ENCODE data around the gene FAF2.
A peak's percentile ranks its signal among the peaks of the same experiment; 100 is the strongest.
"Not testable (repeated sequence)": the region's sequence is repeated elsewhere in the genome, so short reads cannot be mapped to it uniquely, and the experiment has no call there.

Gene FAF2

DNA sequence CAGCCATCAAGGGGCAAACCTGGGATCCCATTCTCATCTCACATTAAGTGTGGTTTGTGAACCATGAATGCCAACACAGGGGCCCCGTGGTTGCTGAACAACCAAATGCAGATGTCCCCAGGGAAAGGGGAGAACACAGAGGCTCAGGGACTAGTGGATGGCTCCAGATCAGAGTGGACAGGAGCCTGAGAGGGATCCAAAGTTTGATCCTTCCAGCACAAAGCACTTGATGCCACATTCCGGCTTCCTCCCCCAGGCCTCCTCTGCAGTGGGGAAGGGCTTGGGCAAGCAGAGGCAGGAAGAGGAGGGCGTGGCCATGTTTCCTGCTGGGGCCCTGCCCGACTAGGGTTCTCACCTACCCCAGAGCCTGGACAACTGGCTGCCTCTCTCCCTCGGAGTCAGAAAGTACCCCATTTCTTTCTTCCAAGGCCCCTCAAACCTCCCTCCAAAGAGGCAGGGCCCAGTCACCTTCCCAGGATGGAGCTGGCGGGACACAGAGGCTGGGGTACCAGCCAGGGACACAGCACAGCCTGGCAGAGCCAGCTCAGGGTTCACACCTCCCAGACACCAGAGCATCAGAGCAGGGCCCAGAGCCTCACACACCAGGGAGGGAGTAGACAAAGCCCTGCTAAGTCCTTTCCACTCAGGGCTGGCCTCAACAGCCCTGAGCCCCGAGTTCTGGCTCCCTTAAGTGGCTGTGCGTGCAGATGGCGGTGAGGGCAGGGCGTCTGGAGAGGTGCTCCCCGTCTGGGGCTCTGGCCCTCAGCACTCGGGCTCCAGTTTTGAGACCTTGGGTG is 93.4 kb downstream of the FAF2 start:
- FAIRE-seq: peak; percentile 47
- DNase-seq (ENCODE audit: insufficient read length, low spot score): no peak

DNA sequence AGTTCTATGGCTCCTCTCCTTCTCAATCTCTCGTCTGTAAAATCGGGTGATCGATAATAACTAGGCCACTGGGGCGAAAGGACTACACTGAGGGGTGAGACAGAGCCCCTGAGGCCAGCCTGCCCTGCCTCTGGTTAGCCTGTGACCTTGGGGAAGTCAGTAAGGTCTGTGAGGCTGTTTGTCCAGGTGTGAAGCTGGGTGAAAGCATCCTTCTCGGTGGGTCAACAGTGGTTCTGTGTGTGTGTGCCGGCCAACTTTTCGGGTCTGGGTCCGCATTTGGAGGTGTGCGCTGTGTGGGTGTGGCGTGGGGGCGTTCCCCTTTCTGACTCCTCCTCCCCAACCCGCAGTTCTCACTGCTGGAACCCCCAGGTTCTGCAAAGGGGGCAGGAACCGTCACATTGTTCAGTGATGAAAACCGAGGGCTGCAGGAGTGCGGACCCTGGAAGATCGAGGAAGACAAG is 94.0 kb downstream of the FAF2 start:
- DNase-seq (ENCODE audit: insufficient read length, low spot score) (no peak), FAIRE-seq (peak; percentile 21)

DNA sequence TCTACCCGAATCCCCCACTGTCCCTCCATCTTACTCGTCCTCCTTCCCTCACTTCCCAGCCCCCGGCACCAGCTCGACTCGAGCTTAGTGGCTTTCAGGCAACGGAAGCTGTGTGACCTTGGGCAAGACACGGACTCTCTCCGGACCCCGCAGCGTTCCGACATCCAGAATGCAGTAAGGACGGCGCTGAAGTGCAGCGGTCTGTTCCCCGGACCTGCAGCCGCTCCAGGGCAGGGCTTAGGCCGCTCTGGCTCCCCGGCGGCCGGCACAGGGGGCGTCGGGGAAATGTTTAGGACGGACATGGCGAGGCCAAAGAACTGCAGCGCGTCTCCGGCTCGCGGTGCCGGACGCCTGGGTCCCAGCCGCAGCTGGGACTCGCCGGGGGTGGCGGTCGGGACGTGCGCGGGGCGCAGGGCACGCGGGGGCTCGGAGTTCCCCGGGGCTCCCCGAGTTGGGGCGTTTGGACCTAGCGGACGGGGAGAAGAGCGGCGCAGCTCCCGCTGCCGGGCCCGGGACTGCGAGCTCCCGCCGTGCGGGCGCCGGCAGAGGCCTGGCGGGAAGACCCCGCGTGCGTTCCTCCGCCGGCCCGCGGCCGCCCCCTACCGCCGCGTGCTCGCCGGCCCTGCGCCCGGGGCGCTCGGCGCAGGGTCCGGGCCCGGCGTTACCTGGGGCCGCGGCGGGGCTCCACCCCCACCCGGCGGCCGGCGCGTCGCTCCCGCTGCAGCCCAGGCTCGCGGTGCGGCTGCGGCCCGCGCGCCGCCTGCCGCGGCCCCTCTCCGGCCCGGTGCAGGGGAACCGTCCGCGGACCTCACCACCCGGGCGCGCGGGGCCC is 94.6 kb downstream of the FAF2 start:
- no peak for FAIRE-seq
- no peak for DNase-seq (ENCODE audit: insufficient read length, low spot score)

DNA sequence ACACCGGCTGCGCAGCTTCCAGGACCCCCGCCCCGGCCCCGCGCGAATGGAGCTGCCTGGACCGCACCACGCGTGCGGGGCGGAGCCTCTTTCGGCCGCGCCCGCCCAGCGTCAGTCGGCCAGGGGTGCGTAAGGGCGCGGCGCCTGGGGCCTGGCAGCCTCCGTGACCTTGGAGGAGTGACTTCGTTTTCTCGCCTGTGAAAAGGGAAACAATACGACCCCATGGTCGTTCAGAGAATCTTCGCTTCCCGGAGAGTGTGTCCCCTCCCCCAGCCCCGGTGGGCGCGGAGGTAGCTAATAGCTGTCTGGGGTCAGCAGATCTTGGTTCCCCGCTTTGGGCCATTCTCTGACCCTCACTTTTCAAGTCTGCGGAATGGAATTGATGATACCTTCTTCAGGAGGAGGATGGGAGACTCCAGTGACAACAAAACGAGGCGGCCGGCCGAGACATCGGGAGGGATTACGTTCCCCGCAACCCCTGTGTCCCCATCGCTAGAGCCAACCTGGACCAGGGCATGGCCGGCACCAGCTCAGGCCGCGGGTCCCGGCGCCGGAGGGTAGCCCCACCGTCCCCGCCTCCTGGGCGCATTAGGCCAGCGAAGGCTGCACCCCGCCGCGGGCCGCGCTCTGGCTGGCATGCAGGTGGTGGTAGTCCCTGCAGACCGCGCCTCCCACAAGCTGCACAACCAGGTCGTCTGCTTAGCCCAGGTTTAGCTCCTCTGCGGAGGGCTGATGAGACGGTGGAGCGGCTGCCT is 95.4 kb downstream of the FAF2 start:
- FAIRE-seq: peak; percentile 80
- peak; percentile 74 for DNase-seq (ENCODE audit: insufficient read length, low spot score)

DNA sequence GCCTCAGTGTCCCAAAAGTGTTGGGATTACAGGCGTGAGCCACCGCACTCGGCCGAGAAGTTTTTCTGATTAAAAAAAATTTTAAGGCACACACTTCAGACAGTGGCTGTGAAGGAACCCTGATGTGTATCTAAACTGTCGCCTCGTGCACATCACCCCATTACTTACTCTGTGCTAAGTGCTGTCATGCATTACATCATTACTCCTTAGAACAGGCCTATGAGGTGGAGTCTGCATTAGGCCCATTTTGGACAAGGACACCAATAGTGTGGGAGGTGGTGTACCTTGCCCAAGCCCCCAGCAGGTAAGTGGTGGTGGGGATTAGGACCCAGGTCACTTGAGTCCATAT is 97.2 kb downstream of the FAF2 start:
- no peak for FAIRE-seq
- DNase-seq (ENCODE audit: insufficient read length, low spot score): no peak

DNA sequence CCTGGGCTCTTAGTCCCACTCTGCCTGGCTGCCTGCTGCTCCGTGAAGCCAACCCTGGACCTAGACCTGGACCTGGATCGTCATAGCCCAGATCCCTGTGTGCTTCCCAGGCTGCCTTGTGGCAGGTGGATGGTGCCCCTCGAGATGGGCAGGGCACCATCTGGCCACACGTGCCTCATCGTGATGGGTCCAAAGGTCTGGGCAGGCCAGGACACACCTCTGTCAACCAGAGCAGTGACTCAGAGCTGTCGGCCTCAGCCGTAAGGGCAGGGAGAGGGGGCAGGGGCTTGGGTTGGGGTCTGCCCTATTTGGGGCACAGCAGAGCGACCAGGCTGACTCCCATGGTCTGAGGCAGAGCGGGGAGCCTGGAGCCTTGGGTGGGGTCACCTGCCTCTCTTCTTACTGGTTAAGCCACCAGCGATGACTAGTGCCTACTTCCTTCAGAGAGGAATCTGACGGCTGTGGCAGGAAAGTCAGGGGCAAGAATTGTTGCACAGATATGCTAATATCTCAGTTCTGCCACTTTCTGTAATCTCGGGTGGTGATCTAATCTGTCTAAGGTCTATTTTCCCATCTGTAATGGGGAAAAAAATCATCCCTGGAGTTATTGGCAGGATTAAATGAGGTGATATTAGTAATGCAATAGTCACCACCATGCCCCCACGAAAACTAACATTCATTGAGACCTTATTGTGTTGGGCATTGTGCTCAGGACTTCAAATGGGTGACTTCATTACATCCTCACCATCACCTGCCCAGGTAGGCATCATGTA is 97.7 kb downstream of the FAF2 start:
- no peak for FAIRE-seq

DNA sequence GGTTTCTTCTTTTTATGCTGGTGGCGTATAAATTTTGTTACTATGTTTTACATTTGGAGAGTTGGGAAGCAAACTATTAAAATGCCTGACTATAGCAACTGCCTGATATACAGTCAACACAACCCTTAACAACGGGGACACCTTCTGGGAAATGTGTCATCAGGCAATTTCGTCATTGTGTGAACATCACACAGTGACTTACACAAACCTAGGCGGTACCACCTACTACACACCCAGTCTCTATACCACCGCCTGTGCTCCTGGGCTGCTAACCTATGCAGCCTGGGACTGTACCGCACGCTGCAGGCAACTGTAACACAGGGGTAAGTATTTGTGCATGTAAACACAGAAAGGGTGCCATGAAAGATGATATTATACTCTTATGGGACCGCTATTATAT is 99.6 kb downstream of the FAF2 start:
- no peak for DNase-seq (ENCODE audit: insufficient read length, low spot score)
- no peak for FAIRE-seq

More for the DNA sequence above, 97.7 kb downstream of the FAF2 start:
- DNase-seq (ENCODE audit: insufficient read length, low spot score): no peak

DNA sequence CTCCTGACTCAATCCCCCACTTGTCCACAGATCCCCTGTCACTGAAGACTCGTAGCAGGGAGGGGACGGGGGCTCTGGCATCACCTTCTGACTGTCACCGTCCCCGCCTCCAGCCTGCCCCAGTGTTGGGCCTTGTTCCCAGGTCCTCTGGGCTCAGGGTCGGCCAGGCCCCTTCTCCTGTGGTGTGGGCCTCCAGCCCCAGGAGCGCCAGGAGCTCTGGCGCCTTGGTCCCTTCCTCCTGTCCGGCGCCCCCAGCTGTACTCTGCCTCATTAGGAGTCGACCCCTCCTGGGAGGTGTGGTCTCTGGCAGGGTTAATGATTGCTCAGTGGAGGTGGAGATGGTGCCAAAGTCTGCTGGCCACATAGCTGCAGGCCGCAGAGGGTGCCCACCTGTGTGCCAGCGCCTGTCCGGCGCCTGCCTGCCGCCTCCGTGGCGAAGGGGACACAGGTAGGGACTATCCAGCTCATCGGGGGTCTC is 100.8 kb downstream of the FAF2 start, which contains the start of gene CDHR2:
CDHR2 (plus strand) TSS at position 376 of the 478 bp plus-strand sequence. CDS start 16,011 bp downstream, outside the sequence.
- FAIRE-seq (no peak), DNase-seq (ENCODE audit: insufficient read length, low spot score) (no peak)

DNA sequence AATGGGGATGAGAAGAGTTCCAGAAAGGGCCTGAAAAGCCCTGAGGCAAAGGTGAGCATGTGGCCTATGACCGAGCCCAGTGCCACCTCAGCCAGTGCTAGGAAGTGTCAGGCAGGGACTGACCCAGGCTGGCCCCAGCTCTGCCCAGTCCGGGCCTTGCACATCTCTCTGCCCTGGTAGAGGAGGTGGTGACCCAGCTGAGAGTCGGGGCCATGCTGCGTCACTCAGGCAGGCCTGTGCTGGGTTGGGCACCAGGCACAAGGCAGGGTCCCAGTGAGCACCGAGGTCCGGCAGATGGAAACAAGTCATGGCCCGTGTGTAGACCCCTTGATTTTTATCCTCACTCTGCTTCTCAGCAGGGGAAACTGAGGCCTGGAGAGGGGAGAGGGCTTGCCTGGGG is 101.7 kb downstream of the FAF2 start:
- FAIRE-seq: no peak

DNA sequence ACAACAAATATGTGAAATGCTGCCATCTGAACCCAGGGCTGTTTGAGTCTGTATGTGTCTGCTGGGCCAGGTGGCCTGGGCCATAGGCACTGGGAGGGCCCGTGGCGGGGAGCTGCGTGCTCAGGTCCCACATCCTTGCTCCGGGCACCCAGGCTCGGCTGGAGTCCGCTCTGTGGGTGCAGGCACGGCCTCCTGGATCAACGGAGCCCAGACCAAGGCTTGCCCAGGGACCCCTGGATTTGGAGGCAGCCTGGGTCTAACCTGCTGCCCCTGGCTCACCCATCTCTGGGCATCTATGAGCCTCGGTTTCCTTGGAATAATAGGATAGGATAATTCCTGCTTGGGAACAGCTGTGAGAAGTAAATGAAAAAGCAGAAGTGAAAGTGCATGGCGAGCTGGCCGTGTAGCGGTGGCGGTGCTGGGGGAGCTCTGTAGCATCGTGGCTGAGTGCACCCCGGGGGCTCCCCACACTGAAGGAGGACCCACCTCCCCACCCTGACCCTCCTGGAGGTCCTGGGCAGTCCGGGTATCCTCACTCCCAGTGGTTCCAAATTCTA is 102.2 kb downstream of the FAF2 start:
- DNase-seq (ENCODE audit: insufficient read length, low spot score) (no peak), FAIRE-seq (no peak)

More for the DNA sequence above, 101.7 kb downstream of the FAF2 start:
- DNase-seq (ENCODE audit: insufficient read length, low spot score): no peak

DNA sequence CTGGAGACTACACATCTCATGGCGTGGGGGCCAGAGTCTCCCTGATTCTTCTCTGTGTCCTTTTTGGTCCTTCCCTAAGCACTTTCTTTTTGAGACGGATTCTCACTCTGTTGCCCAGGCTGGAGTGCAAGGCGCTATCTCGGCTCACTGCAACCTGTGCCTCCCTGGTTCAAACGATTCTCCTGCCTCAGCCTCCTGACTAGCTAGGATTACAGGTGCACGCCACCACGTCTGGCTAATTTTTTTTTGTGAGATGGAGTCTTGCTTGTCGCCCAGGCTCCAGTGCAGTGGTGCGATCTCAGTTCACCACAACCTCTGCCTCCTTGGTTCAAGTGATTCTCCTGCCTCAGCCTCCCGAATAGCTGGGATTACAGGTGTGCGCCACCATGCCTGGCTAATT is 102.8 kb downstream of the FAF2 start:
- FAIRE-seq; DNase-seq (ENCODE audit: insufficient read length, low spot score): not testable (repeated sequence)

DNA sequence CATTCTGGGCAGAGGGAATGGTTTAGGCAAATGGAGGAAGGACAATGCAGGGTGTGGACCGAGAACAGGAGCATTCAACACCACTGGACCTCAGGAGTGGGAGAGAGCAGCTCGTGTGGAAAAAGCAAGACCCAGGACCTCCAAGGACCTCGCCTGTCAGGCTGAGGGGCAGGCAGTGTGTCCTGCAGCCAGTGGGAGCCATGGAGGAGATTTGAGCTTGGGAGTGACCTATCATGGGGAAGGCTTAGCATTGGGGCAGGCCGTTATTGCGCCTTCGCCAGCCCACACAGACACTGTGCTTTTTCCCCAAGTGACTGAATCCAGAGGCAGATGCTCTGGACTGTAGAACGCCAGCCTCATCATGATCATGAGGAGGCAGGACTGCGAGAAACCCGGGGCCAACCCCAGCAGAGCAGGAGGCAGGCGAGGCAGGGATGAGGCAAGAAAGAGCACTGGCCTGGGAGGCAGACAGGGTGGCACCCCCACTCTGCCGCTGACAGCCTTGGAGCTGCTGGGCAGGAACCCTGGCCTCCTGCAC is 104.2 kb downstream of the FAF2 start:
- FAIRE-seq (no peak), DNase-seq (ENCODE audit: insufficient read length, low spot score) (no peak)

DNA sequence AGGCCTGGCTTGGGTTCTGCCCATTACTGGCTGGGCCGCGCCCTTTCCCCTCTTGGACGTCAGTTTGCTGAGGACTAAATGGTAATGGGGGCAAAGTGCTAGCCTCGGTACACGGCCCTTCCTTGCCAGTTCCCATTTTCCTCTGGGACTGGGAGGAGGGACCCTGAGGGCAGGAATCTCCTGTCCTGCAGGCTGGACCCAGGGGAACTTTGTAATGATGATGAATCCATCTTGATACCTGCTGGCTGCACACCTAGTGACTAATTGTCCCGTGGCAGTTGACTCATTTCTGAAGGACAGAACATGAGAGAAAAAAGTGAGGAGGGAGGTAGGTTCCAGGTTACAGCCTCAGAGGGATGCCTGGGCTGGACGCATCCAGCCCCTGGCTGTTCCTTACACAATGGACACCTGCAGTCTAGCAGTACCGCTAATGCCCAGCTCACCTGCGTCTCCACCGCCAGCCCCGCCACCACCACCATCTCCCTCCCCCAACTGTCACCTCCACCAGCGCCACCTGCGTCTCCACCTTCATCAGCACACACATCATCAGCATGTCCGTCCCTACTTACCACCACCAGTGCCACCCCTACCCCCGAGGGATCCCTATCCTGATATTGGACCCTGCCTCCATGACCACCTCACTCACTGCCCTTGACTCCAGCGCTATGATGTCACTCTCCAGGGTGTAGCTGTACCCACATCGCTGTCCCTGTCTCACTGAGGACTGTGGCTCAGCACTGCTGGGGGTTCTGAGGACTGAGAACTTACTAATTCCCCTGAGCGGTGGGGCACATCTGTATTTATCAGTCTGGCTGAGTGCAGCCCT is 105.3 kb downstream of the FAF2 start:
- no peak for DNase-seq (ENCODE audit: insufficient read length, low spot score)
- FAIRE-seq: no peak

DNA sequence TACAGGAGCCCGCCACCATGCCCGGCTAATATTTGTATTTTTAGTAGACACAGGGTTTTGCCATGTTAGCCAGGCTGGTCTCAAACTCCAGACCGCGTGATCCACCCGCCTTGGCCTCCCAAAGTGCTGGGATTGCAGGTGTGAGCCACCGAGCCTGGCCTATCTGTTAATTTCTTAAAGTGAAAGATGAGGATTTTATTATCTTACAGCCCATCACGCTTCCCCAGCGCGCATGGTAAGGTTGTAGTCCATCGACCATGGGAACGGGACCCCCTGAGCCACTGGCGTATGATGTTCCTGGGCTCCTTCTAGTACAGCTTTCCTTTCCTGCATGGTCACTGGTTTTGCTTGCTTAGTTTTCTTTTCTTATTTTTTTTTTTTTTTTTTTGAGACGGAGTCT is 109.7 kb downstream of the FAF2 start:
- no peak for FAIRE-seq

More for the DNA sequence above, 109.7 kb downstream of the FAF2 start:
- no peak for DNase-seq (ENCODE audit: insufficient read length, low spot score)

All from GM19239 (cell line).